Measurements from ENCODE around the gene SPATA2. TPM values are rescaled to one million over a fixed set of nuclear protein-coding genes. Genes with fewer than 3 reads are reported as not detected.

SPATA2 gene
- total and polyA plus RNA-seq, 5 donors from 2014 or later, result 2.1 to 19.1 (median 3.4) TPM

GRCh38 chr20:49854190-49854875 is 61.0 kb downstream of the SPATA2 start:
- Mint-ChIP-seq H3K36me3 (peaks cover 36% of the 10 kb centered on the region), H3K9me3 (no peaks in the 10 kb centered on the region), H3K27me3 (no peaks in the 10 kb centered on the region), H3K4me3 (no peak overlapping the region), H3K27ac (peak overlapping the region in 2 of 3 donors; percentile 62 to 75), H3K4me1 (peaks cover 17 to 28% (median 19%) of the 10 kb centered on the region in 4 donors)
- DNase-seq (no peak), ATAC-seq (ENCODE audit: low read depth in 2 of 2) (no peak)
- no peaks in the 10 kb centered on the region for H3K9me3 ChIP-seq (ENCODE audit: control insufficient read depth in 2 of 2, low read length in 2 of 2)
- peaks cover 70% of the 10 kb centered on the region for H3K36me3 ChIP-seq (ENCODE audit: control insufficient read depth, insufficient read depth, low read length)
- H3K4me1 ChIP-seq (ENCODE audit: control insufficient read depth, insufficient read depth, low read length, poor library complexity, severe bottlenecking), result peaks cover 18% of the 10 kb centered on the region
- no peak overlapping the region for H3K4me3 ChIP-seq (ENCODE audit: low read depth, low read length)
- H3K27me3 ChIP-seq (ENCODE audit: control insufficient read depth, insufficient read depth, low read length), result no peaks in the 10 kb centered on the region
- no peak overlapping the region for H3K27ac ChIP-seq (ENCODE audit: insufficient read depth, low read length, poor library complexity, severe bottlenecking)

GRCh38 chr20:49853640-49854039 is 61.7 kb downstream of the SPATA2 start:
- ATAC-seq (ENCODE audit: low read depth in 2 of 2), result no peak
- no peak overlapping the region for H3K4me3 ChIP-seq (ENCODE audit: low read depth, low read length)
- peaks cover 17 to 34% (median 21%) of the 10 kb centered on the region in 4 donors for H3K4me1 Mint-ChIP-seq

More at GRCh38 chr20:49853640-49854039, 61.7 kb downstream of the SPATA2 start:
- no peak overlapping the region for H3K27ac ChIP-seq (ENCODE audit: insufficient read depth, low read length, poor library complexity, severe bottlenecking)
- H3K36me3 Mint-ChIP-seq, result peaks cover 41% of the 10 kb centered on the region
- no peaks in the 10 kb centered on the region for H3K27me3 Mint-ChIP-seq
- DNase-seq, result no peak
- peaks cover 18% of the 10 kb centered on the region for H3K4me1 ChIP-seq (ENCODE audit: control insufficient read depth, insufficient read depth, low read length, poor library complexity, severe bottlenecking)
- H3K36me3 ChIP-seq (ENCODE audit: control insufficient read depth, insufficient read depth, low read length), result peaks cover 71% of the 10 kb centered on the region
- H3K9me3 ChIP-seq (ENCODE audit: control insufficient read depth in 2 of 2, low read length in 2 of 2), result no peaks in the 10 kb centered on the region
- no peak overlapping the region for H3K4me3 Mint-ChIP-seq
- no peaks in the 10 kb centered on the region for H3K27me3 ChIP-seq (ENCODE audit: control insufficient read depth, insufficient read depth, low read length)
- peak overlapping the region; percentile 62 to 78 (median 75) for H3K27ac Mint-ChIP-seq
- no peaks in the 10 kb centered on the region for H3K9me3 Mint-ChIP-seq

Other genes with a start within 250 kb of the SPATA2 start
- gene B4GALT5, start 201.7 kb downstream of the SPATA2 start, total RNA-seq, result 13.6 TPM
- 1 to 10 TPM in 2 of 4 donors, under 1 TPM in 2; 0.45 to 1.5 (median 1.00) TPM for gene B4GALT5, start 201.7 kb downstream of the SPATA2 start, polyA plus RNA-seq
- gene SLC9A8, start 102.7 kb downstream of the SPATA2 start, total RNA-seq, result 47.4 TPM
- 1 to 10 TPM; 4.9 to 8.7 (median 7.0) TPM for gene SLC9A8, start 102.7 kb downstream of the SPATA2 start, polyA plus RNA-seq
- gene RNF114, start 20.9 kb upstream of the SPATA2 start, total RNA-seq, result 132 TPM
- 100 to 1,000 TPM; 134 to 147 (median 146) TPM for gene RNF114, start 20.9 kb upstream of the SPATA2 start, polyA plus RNA-seq
- gene SNAI1, start 67.5 kb upstream of the SPATA2 start, total RNA-seq, result 1.4 TPM
- gene SNAI1, start 67.5 kb upstream of the SPATA2 start, polyA plus RNA-seq, result under 1 TPM in 1 of 4 donors, not detected in 3; 0.34 TPM
- 124 TPM for gene UBE2V1, start 197.6 kb upstream of the SPATA2 start, total RNA-seq
- 100 to 1,000 TPM; 115 to 130 (median 127) TPM for gene UBE2V1, start 197.6 kb upstream of the SPATA2 start, polyA plus RNA-seq
- gene PEDS1, start 238.2 kb upstream of the SPATA2 start, total RNA-seq, result 26.4 TPM
- gene PEDS1, start 238.2 kb upstream of the SPATA2 start, polyA plus RNA-seq, result 10 to 100 TPM; 16.8 to 18.3 (median 17.8) TPM

All from CD4-positive, CD25-positive, alpha-beta regulatory T cell (primary cell).